ENCODE measurements around the gene SPIRE2. TPM values are rescaled to one million over a fixed set of nuclear protein-coding genes. Genes with fewer than 3 reads are reported as not detected.

Gene SPIRE2
- total RNA-seq, 2 donors from 2014 or later, result 1.9 to 2.6 TPM

DNA sequence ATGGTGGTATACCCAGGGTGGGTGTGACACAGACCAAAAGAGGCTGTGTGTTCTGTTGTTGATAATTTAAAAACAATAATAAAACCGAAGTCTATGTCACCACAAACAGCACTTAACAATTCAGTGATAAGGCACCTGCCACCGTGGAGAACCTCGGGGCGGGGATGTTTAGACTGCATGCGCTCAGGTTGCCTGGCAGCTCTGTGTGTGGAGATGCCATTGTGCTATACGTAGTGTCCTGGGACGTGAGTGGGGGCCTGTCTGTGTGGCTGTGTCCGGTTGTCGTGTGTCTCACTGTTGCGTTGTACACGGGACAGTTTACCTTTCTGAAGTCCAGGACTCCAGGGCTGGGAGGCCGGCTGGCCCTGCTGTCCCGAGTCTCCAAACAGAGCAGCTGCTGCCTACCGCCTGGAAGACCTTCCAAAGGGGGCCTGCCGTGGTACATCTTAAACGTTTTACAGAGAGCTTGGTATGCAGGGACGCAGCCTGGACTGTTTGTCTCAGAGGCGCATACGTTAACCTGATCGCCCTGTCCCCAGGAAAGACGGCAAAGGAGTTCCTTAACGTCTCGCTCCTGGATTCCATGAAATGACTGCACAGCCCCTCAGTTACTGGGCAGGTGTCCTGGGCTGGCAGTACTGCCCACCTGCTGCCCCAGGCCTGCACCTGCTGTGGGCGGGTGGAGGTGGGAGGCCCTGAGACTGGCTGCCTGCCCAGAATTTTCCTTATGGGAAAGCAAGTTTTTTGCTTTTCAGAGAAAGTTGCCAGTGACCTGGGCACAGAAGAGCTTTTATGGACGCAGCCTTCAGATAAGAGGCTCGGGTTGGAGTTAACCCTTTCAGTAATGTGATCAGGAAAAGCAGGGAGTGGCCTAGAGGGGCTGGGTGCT, 19.0 kb downstream of the SPIRE2 start:
- ATAC-seq, result no peak
- Mint-ChIP-seq H3K9me3 (no peaks in the 10 kb centered on the region), H3K27ac (no peak overlapping the region), H3K36me3 (no peaks in the 10 kb centered on the region)
- no peak for DNase-seq (ENCODE audit: low spot score in 2 of 2)

- no peak for ATAC-seq
- no peak for DNase-seq (ENCODE audit: low spot score in 2 of 2)
- H3K9me3 Mint-ChIP-seq, result no peaks in the 10 kb centered on the region
- H3K27ac Mint-ChIP-seq, result no peak overlapping the region
- no peaks in the 10 kb centered on the region for H3K36me3 Mint-ChIP-seq
Observed at GRCh38 chr16:89847940-89848297, 19.6 kb downstream of the SPIRE2 start.

- ATAC-seq (no peak), DNase-seq (ENCODE audit: low spot score in 2 of 2) (no peak)
- no peaks in the 10 kb centered on the region for H3K9me3 Mint-ChIP-seq
- no peaks in the 10 kb centered on the region for H3K36me3 Mint-ChIP-seq
- H3K27ac Mint-ChIP-seq, result no peak overlapping the region
Observed at GRCh38 chr16:89848974-89849373, 20.7 kb downstream of the SPIRE2 start.

GRCh38 chr16:89853306-89853993, 25.2 kb downstream of the SPIRE2 start:
- ATAC-seq (no peak), DNase-seq (ENCODE audit: low spot score in 2 of 2) (no peak)
- H3K27ac Mint-ChIP-seq, result no peak overlapping the region
- no peaks in the 10 kb centered on the region for H3K9me3 Mint-ChIP-seq
- no peaks in the 10 kb centered on the region for H3K36me3 Mint-ChIP-seq

DNA sequence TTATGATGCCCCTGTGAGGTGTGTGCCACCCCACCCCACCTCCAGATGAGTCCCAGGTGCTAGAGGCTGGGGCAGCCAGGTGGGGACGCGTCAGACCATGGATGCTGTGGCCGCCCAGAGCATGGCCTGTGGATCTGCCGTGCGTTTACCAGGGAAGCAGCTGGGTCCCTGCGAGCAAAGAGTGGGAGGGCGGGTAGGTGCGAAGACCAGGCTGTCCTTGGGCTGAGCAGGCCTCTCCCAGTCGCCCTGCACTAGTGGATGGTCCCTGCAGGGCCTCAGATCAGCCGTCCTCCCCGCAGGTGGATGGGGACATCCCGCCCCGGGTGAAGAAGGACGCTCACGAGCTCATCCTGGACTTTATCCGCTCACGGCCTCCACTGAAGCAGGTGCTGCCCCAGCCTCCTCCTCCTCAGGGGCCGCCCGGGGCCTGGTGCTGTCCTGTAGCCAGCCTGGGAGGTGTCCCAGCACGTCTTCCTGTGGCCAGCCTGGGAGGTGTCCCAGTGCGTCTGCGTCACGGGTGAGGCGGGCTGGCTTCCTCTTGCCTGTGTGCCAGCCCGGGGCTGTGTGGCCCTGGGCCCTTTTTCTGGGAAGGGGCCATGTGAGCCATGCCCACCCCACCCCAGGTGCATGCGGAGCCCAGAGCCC, 27.1 kb downstream of the SPIRE2 start:
- H3K36me3 Mint-ChIP-seq, result no peaks in the 10 kb centered on the region
- no peak overlapping the region for H3K27ac Mint-ChIP-seq
- ATAC-seq (no peak), DNase-seq (ENCODE audit: low spot score in 2 of 2) (no peak)
- no peaks in the 10 kb centered on the region for H3K9me3 Mint-ChIP-seq

DNA sequence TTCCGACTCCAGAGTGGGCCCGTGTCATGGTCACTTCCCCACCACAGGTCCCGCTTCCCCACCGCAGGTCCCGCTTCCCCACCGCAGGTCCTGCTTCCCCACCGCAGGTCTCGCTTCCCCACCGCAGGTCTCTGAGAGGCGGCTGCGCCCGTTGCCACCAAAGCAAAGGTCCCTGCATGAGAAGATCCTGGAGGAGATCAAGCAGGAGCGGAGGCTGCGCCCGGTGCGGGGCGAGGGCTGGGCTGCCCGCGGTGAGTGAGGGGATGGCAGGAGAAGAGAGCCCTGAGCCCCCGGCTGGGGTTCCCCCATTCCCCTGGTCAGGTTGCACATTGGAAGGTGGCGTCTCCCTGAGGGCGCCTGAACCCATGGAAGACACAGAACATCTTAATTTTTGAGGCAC, 27.7 kb downstream of the SPIRE2 start:
- no peak overlapping the region for H3K27ac Mint-ChIP-seq
- DNase-seq (ENCODE audit: low spot score in 2 of 2) (no peak), ATAC-seq (no peak)
- H3K9me3 Mint-ChIP-seq, result no peaks in the 10 kb centered on the region
- no peaks in the 10 kb centered on the region for H3K36me3 Mint-ChIP-seq

DNA sequence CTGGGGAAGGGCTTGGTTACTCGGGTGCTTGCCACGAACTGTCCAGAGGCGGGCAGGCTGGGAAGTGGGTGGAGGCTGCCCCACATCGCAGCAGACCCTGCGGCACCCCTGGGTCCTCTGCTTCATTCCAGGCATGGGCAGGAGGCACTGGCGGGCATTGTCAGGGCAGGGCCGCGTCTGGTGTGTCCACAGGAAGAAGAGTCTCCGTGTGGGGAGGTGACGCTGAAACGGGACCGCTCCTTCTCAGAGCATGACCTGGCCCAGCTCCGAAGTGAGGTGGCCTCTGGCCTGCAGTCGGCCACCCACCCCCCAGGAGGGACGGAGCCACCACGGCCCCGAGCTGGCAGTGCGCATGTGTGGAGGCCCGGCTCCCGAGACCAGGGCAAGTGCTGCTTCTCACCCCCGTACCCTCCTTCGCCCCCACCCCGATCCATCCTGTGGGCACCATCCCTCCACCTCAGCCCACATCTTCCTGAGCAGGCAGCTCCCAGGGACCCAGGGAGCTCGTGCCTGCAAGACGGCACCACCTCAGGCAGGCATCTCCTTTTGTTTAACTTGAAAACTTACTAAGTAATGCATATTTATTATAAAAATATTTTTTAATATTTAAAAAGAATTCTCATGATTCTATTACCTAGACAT, 30.8 kb downstream of the SPIRE2 start:
- ATAC-seq (no peak), DNase-seq (ENCODE audit: low spot score in 2 of 2) (no peak)
- Mint-ChIP-seq H3K27ac (no peak overlapping the region), H3K9me3 (no peaks in the 10 kb centered on the region), H3K36me3 (no peaks in the 10 kb centered on the region)

- no peak overlapping the region for H3K27ac Mint-ChIP-seq
- ATAC-seq, result no peak
- H3K9me3 Mint-ChIP-seq, result no peaks in the 10 kb centered on the region
- no peaks in the 10 kb centered on the region for H3K36me3 Mint-ChIP-seq
- DNase-seq (ENCODE audit: low spot score in 2 of 2), result no peak
Observed at GRCh38 chr16:89859615-89860007, 31.3 kb downstream of the SPIRE2 start.

- DNase-seq (ENCODE audit: low spot score in 2 of 2) (peak; percentile 76 to 91), ATAC-seq (peak; percentile 71 to 89)
- Mint-ChIP-seq H3K36me3 (no peaks in the 10 kb centered on the region), H3K9me3 (no peaks in the 10 kb centered on the region), H3K27ac (no peak overlapping the region)
Observed at GRCh38 chr16:89860747-89861304, 32.6 kb downstream of the SPIRE2 start.

GRCh38 chr16:89861648-89862047, 33.4 kb downstream of the SPIRE2 start:
- ATAC-seq, result no peak
- Mint-ChIP-seq H3K27ac (no peak overlapping the region), H3K36me3 (no peaks in the 10 kb centered on the region), H3K9me3 (no peaks in the 10 kb centered on the region)
- DNase-seq (ENCODE audit: low spot score in 2 of 2), result no peak

- Mint-ChIP-seq H3K27ac (peak overlapping the region; percentile 65 to 83), H3K36me3 (no peaks in the 10 kb centered on the region), H3K9me3 (no peaks in the 10 kb centered on the region)
- DNase-seq (ENCODE audit: low spot score in 2 of 2) (no peak), ATAC-seq (no peak)
Observed at GRCh38 chr16:89862732-89863131, 34.5 kb downstream of the SPIRE2 start.

- H3K36me3 Mint-ChIP-seq, result no peaks in the 10 kb centered on the region
- peak overlapping the region; percentile 29 to 83 for H3K27ac Mint-ChIP-seq
- no peaks in the 10 kb centered on the region for H3K9me3 Mint-ChIP-seq
- ATAC-seq (peak; percentile 51 to 67), DNase-seq (ENCODE audit: low spot score in 2 of 2) (peak in 1 of 2 donors; percentile 23)
Observed at GRCh38 chr16:89863741-89864526, 35.7 kb downstream of the SPIRE2 start.

DNA sequence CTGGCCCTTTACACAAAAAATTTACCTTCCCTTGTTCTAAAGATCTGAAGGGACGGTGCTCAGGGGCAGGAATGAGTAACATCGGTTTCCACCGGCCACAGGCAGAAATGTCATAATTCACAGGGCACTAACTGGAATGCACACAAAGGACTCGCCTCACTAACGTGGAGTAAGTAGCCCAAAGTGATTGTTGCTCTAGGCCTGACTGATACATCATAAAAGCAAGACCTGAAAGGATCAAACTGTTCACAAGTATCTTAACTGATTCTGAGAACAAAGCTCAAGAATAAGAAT, 36.2 kb downstream of the SPIRE2 start:
- Mint-ChIP-seq H3K27ac (peak overlapping the region in 1 of 2 donors; percentile 83), H3K36me3 (no peaks in the 10 kb centered on the region), H3K9me3 (no peaks in the 10 kb centered on the region)
- peak; percentile 11 to 68 for ATAC-seq
- DNase-seq (ENCODE audit: low spot score in 2 of 2), result no peak

- H3K27ac Mint-ChIP-seq, result no peak overlapping the region
- DNase-seq (ENCODE audit: low spot score in 2 of 2), result no peak
- no peaks in the 10 kb centered on the region for H3K9me3 Mint-ChIP-seq
- ATAC-seq, result no peak
- H3K36me3 Mint-ChIP-seq, result peaks cover 0 to 4% of the 10 kb centered on the region in 2 donors
Observed at GRCh38 chr16:89867918-89868317, 39.6 kb downstream of the SPIRE2 start.

GRCh38 chr16:89869911-89870310, 41.6 kb downstream of the SPIRE2 start:
- H3K27ac Mint-ChIP-seq, result no peak overlapping the region
- no peak for ATAC-seq
- H3K36me3 Mint-ChIP-seq, result peaks cover 3 to 7% of the 10 kb centered on the region in 2 donors
- H3K9me3 Mint-ChIP-seq, result no peaks in the 10 kb centered on the region
- DNase-seq (ENCODE audit: low spot score in 2 of 2), result no peak

DNA sequence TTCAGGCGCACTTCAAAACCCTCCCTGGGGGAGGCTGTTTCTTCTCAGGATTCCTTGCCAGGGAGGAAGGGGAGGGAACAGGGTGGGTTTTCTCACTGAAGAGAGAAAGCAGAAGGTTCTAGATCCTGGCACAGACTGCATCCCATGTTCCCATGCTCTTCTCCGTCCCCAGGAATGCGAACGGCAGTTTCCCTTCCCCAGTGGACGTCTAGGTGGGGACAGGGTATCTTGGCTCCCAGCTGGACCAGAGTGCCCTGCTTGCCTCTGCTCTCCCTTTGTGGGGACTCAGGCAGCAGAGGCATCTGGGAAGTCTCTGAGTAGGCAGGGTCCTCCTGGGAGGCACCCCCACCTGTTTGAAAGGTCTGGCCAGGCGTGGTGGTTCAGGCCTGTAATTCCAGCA, 42.2 kb downstream of the SPIRE2 start:
- DNase-seq (ENCODE audit: low spot score in 2 of 2) (no peak), ATAC-seq (no peak)
- no peaks in the 10 kb centered on the region for H3K9me3 Mint-ChIP-seq
- no peak overlapping the region for H3K27ac Mint-ChIP-seq
- H3K36me3 Mint-ChIP-seq, result peaks cover 8 to 13% of the 10 kb centered on the region in 2 donors

Measured in activated naive CD4-positive, alpha-beta T cell treated with anti-CD3 and anti-CD28 coated beads, Interleukin-2, amount 50 U/mL, for 72 hours (primary cell).